Skin of body (tissue), 2 donors: Measurements from ENCODE around the gene PDE11A. TPM values are rescaled to one million over a fixed set of nuclear protein-coding genes. Genes with fewer than 3 reads are reported as not detected.

Source experiments
- DNase-seq: peaks from one replicate; lab custom pipeline; 2025; lab: John Stamatoyannopoulos, UW
- total RNA-seq: library from RNA; depleted of rRNA; stranded (reverse); fragments of >200 nt; gene quantifications from one replicate; pipeline ENCODE4 v1.2.3, GENCODE V29; 2014

Gene PDE11A
- total RNA-seq, 1 donor from 2014 or later: 0.39 TPM

DNA sequence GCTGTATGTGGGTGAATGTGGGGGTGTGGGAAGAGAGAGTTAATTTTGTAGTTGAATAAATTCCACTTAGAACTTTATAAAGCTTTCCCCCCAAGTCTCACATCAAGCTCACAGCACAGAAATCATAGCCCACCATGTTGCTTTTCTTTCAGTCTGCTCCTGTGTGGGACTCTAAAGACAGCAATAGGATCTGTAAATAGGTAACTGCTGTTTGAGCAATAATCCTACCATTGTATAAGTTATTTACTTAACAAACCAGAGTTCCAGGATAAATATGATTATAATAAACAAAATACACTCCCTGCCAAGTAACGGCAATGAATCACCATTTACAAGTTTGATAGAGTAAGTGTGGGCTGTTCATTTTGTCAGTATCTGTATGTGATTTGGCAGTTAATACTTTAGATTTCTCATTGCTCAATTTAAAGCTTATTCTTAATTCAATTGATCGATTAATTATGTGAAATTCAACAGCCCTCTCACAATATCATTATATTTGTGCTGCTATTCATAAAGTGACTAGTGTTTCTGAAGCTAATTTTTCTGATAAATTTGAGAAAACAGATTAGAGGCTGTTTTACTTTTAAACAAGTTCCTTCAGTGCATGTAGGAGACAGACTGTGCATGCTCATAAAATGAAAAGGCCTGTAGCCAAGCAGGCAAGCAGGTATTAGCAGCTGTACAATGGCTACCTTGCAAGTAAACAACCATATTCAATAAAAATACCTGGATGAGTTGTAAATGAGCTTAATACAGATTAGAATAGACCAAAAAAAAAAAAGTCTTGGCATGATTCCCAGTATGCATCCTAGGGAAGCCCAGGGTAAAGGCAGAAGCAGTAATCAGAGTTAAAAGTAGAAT lies 142.7 kb downstream of the PDE11A start:
- DNase-seq: no peak

DNA sequence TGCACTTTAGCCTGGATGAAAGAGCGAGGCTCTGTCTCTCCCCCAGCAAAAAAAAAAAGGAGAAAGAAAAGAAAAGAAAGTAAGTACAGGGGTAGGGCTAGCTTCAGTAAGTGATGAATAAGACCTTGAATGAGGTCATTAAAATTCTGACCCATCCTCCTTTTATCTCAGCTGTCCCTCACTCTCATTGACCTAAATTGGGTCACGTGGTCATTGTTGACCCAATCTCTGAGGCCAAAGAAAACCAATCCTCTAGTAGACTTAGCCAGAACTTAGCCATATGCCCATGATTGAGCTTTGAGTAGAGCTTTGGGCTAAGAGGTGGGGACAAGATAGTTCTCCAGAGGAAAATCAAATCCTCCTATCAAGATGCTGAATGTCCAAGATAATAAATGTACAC lies 149.3 kb downstream of the PDE11A start:
- no peak for DNase-seq

DNA sequence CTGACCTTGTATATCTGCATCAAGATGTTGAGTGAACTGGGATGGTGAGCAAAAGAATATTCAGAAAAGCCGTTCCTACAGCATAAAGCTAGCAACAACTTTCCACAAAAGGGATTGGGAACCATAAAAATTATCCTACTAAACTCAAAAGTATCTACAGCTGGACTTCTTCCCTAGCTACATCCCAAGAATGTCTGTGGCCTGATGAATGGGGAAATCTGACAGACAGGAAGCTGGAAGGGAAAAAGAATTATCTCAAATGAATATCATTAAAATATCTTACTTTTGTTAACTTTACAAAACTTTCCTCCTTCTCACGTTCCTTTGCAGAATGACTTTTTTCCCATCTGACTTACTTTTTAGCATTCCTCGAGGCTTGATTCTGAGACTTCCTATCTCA lies 150.9 kb downstream of the PDE11A start:
- no peak for DNase-seq

DNA sequence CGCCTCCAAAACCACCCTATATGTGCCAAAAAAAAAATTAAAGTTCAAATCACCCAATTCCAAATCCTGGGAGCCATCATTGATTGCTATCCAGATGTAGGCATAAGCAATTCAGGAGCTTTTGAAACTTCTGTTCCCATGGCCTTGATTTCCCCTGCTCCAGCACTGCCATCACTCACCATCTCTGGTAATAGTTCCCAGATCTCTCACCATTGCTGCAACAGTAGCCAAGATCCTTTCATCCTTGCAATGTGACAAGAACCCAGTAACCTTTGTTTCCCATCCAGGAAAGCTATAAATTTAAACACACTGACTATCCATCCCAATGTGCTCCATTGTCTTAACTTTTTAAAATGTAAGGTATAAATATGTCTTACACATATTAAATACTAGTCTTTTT lies 155.4 kb downstream of the PDE11A start:
- DNase-seq: no peak

DNA sequence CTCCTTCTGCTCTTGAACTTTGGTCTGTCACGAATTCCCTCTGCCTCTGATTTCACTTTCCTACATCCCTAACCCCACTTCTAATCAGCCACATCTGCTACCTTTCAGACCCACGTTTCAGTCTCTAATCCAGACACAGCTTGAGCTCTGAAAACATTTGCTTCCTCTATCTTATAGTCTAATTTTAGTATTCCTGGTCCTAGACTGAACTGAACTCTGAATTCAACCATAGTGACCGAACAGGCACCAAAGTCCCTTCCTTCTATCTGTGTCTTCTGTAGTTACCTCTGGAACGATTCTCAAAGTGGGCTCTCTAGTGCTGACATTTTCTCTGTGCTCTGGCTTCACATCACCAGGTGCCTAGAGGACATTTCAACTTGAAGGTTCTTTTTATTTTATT lies 156.2 kb downstream of the PDE11A start:
- no peak for DNase-seq

DNA sequence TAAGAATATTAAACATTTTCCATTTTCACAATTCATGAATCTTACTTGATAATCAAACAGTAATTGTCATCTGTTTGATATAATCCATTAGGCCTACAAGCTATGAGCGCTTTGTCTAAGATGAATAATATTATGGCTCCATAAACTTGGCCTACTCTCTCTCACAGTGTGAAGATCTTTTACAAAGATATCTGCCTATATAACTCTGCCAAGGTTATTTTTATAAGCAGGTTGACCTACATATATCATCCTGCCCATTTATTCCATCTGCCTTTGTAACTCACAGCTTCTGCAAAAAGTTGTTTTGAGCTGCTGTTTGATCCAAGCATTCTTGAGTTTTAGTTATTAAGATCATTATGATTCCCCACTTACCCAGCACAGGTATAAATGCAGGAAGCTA lies 158.3 kb downstream of the PDE11A start:
- DNase-seq: no peak

DNA sequence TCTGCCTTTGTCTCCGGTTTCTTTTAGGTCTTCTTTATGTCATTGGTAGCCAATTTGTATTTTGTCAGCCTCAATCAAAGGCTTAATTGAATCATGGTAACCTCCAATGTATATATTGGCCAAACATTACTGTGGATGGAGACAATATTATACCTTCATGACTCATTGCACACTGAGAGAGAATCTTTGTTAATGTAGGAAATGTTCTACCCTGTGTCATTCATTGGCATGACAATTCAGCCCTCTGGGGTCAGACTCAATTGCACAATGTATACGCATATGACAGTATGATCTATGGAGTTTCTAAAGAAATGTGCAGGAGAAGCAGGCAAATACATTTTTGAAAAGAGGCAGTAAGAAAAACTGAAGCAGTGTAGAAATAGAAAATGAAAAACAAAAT lies 162.6 kb downstream of the PDE11A start:
- DNase-seq: no peak

DNA sequence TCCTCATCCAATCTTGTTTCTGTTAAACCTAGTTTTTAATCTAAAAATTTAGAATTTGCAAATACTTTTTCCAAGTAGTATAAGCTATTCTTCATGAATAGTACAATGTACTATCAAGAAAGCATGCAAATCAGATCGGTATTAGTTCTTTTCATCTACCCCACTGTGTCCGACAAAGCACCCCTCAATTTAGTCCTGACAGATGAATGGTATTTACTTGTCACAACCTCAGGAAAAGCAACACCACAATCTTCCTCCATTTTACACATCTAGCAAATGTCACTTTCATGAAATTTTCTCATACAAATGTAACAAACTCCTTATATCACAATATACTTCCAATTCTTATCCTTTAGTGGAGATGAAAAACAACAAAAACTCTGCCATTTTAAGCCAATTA lies 163.8 kb downstream of the PDE11A start:
- DNase-seq: no peak

DNA sequence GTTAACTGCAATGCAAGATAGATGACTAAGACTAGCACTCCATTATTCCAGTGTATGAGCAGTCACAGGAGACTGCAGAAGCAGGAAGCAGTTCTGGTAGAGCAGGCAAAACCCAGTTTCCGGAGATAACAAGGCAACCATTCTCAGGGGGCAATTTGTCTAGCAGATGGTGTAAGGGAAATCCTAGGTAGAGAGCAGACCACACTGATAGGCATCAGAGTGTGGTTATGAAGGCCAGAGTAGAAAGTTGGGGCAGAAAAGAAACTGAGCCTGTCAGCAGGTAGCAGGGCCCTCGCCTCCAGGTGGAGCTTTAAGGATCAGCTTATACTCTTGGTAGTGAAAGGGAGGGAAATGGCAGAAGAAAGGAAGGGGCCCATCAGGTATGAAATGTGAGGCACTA lies 164.4 kb downstream of the PDE11A start:
- DNase-seq: no peak

DNA sequence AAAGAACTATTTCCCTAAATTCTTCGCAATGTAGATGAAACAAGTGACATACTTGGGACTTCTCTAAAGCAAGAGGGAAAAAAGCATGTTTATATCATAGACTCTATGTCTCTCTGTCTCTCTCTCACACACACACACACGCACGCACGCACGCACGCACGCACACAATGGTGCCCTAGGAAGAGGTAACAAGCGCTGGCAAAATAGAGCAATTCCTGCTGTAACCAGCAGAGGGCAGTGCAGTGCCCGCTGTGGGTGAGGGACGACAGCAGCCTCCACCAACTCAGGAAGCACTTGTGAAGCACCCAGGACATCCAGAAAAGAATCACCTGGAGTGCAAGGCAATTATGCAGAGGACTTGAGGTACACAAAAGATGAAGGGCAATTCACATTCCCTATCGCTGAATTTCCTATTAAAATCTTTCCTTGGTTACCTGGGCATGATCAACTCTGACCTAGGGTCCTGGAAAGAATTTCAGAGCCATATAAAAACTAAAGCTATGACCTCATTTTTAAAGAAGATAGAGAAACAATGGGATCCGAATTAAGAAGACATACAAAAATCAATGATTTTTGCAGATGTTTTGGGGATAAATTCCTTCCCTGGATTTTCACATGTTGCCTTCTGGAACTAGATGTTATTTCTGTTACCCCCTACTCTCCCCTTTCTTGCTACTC lies 166.4 kb downstream of the PDE11A start:
- no peak for DNase-seq

DNA sequence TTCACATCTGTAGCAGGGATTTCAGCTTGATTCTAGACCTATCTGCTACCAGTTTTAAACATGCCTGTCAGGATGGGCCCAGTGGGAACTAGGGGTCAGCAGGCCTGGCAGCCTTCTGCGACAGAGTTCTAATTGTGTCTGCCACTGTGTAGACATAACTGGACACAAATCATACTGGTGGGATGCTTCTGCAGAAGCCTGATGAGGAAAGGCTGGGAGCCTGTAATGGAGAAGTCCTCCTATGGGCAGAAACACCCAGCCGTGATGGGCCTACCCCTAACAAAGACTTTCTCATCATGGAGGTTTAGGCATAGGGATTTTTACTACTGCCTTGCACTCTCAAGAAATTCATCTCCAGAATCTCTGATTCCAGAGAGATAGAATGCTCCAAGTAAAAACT lies 166.9 kb downstream of the PDE11A start:
- no peak for DNase-seq

DNA sequence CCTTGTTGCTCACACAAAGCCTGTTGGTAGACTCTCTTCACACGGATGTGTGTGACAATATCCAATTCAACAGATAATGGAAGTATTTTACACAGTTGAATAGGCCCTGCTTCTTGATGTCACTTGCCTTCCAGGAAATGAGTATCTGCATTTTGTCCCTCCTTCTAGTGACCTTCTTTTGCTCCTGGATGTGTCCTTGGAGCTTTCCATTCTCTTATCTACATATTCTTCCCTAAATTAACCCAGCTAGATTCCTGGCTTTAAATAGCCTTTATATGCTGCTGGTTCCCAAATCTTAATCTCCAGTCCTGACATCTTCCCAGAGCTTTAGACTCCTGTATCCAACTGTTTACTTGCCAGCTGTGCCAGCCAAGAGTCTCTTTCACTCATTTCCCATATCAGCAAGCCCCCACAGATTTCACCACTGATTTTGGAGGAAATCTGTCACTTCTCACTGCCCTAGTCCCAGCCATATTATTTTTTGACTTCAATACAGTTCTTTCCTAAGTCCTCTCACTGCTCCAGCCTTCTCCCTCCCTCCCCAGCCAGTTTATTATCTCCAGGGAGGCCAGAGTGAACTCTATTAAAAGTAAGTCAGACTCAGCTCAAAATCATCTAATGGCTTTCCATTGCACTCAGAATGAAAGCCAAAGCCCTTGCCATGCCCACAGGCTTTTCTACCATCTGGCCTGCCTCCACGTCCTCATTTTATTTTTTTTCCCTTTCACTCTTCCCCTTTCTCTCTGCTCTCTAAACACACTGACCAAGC lies 170.0 kb downstream of the PDE11A start:
- no peak for DNase-seq

DNA sequence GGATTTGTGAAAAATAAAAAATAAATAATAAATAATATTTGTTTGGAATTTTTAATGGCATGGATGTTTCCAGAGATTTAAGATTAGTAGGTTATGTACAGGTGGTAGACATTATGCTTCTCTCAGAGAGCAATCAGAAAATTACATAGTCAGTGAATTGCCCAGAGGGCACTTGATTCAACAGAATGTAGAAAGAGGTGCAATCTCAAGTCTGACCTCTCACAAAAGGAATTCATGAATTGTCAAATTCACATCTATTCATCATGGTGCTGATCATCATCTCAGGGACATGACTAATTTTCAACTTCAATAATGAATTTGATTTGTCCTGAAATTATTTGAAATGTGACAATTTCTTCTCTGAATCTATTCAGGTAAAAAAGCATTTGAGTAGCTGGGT lies 172.5 kb downstream of the PDE11A start:
- DNase-seq: no peak

DNA sequence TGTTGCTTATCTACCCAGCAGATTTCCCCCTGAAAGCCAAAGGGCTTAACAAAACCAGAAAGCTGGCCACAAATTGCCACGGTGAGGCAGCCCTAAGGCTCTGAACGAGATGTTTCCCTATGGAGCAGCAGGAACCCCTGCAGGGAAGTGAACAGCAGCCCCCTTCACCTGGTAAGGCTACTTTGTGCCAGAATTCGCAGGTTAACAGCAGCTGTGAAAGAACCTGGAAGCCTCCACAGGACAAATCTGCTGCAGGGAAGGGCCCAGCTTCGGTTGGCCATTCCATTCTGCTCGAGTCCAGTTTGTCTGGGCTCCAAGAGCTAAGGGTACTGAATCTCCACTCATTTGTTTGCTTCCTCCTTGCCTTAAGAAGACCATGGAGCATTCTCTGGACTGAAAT lies 175.3 kb downstream of the PDE11A start:
- DNase-seq: no peak

DNA sequence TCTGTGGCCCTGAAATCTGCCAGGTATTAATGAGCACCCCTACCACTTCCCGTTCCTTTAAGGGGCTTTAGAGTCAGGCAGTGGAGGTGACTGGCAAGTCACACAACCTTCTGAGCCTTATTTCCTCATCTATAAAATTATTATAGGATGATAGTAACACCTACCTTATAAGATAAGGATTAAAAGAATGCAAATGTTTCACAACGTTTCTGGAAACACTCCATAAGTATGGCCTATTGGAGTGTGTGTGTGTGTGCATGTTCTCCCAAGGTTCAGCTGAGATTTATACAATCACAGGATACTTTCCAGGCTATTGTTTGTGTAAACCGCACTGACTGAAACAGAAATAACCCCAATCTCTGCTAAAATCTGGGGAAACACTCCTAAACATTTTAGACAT lies 176.0 kb downstream of the PDE11A start:
- no peak for DNase-seq

DNA sequence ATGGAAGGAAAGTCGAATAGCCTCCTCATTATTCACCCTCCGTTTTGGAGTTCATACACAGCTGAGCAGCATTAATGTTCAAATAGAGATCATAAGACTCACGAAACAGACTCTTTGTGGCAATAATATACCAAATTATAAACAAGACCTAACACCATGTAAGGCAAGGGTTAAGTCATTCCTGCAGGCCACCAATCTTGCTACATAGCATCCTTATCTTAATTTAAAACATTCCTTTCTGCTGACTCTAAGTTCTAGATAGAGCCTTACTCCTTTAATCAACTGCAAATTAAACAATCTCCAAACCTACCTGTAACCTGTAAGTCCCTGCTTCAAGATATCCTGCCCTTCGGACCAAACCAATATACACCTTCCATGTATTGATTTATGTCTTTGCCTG lies 178.0 kb downstream of the PDE11A start:
- DNase-seq: no peak

DNA sequence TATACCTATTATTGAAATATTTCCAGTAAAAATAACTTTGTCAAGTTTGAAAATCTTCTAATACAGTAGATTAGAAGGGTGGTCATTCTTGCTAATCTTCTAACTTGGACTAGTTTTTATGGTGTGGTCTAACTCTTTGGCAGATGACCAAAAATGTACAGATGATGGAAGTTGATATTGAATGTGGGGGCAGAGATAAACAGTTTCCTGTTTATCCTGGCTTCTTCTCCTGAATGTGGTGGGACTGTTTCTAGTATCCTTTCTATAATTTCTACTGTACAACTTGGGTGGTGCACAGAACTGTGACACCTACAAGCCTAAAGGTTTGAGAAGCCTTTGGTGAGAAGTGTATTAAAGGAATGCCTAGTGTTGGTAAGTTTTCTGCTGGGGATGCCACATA lies 178.7 kb downstream of the PDE11A start:
- DNase-seq: no peak

DNA sequence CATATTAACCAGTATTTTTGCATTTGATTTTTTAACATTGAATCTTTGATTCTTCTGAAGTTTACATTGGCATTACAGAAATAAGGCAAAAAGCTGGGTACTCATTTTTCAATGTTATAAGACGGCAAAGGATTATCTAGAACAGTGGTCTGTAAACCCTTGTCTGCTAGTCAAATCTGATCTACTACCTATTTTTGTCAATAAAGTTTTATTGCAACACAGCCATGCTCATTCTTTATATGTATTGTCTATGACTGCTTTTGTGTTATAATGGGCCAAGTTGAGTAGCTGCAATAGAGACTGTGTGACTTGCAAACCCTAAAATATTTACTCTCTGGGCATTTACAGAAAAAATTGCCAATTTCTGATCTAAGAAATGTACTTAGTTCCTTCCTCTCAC lies 181.0 kb downstream of the PDE11A start:
- no peak for DNase-seq

DNA sequence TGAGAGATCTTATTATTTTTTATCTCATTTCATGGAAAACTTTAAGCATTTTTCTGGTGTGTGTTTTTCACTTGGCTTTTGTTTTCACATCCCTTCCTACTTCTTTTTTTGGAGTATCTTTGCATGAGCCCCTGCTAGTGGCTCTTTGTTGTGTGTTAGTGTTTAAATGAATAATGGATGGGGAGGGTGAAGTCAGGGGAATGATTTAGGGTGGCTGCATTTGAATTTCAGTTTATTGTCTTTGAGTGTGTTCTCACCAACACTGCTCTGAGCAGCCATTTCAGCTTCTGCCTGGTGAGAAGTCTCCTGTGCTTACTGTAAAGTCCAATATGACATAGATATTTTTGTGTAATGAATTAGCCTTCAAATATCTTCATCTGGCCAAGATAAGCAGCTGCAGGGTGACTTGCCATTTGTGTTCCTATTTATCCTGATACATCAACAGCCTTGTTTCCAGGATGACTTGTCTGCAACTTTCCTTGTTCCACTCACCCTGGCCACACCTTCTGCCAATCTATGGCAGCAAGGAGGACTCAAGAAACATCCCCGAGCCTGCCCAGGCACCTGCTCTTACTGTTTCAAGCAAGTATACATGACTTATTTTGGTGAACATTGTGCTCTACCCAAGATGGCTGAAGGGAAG lies 182.6 kb downstream of the PDE11A start:
- no peak for DNase-seq

DNA sequence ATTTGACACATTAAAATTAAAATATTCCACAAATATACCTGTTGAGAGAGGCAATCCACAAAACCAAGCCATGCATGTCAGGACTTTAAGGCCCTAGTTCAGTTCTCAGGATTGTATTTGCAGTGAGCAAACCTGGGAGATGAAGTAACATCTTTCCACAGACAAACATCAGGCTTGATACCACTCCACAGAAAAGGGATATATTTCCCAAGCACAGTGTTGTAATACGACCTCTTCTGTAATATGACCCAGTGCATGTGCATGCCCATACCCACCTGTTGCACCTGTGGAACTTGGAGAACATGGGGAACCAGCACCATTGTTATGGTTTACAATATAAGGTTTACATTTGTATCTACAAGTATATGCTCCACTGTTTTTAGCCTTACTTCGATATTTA lies 184.0 kb downstream of the PDE11A start:
- DNase-seq: no peak

DNA sequence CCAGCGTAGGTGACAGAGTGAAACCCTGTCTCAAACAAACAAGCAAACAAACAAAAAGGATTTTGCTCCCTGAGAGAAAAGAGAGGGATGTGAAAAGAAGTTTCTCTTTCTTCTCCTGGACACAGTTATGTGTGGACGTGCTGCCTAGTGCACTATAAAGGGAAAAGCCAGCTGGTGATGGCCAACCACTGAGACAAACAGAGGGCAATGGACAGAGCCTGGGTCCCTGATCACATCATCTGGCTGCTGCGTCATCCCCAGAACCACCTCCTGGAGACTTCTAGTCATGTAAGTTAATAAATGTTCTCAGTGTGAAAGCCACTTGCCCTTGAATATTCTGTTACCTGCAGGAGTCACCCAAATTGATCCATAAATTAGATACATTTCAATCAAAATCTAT lies 184.9 kb downstream of the PDE11A start:
- DNase-seq: no peak

DNA sequence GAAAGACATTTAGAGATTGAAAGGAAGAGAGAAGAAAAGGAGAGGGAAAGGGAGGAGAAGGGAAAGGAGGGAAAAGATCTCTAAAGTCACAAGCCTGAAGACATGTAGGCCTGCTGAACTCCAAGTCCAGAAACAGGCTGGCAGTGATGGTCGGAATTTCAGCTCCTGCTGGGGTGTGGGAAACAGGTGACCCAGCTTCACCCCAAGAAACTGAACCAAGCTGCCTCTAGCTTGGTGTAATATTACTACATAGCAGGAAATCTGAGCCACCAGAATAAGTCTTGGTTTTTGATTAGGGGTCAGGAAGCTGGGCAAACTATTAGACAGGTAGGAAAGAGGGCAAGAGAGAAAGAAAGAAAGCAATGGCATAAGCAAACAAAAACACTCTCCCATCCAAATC lies 185.8 kb downstream of the PDE11A start:
- no peak for DNase-seq
